HepG2 (cell line): Measurements from ENCODE around the gene SH2D7. TPM values are rescaled to one million over a fixed set of nuclear protein-coding genes. Genes with fewer than 3 reads are reported as not detected.
A peak's percentile ranks its signal among the peaks of the same experiment; 100 is the strongest.

Source experiments
- ADNP ChIP-seq: sonication (generic); formaldehyde crosslinking; IDR thresholded peaks from 2 replicates; pipeline ENCODE4 v1.4.0; 2020; ENCODE audit warnings: missing genetic modification reagents
- FOXM1 ChIP-seq: sonication (generic); formaldehyde crosslinking; IDR thresholded peaks from 2 replicates; pipeline ENCODE4 v1.5.0; 2020; ENCODE audit warnings: missing genetic modification reagents
- MBNL3 ChIP-seq: fragments of 250-450 bp; sonication (Bioruptor Pico); conservative IDR thresholded peaks from 2 replicates; pipeline ENCODE4 v1.8.0; 2022; ENCODE audit warnings: mild to moderate bottlenecking, inconsistent platforms
- MIER3 ChIP-seq: IDR thresholded peaks from 2 replicates; pipeline ENCODE4 v1.6.1; 2016; ENCODE audit warnings: missing compliant biosample characterization, borderline replicate concordance
- RFX3 ChIP-seq: IDR thresholded peaks from 2 replicates; pipeline ENCODE4 v1.6.1; 2016; ENCODE audit warnings: missing biosample characterization, missing genetic modification reagents
- TBX2 ChIP-seq: sonication (generic); formaldehyde crosslinking; IDR thresholded peaks from 2 replicates; pipeline ENCODE4 v1.5.0; 2020; ENCODE audit warnings: missing genetic modification reagents, mild to moderate bottlenecking, borderline replicate concordance
- ZEB1 ChIP-seq: IDR thresholded peaks from 2 replicates; pipeline ENCODE4 v1.6.1; 2012; ENCODE audit warnings: mild to moderate bottlenecking, low read depth, inconsistent platforms; ENCODE audit not compliant: insufficient replicate concordance
- ZNF350 ChIP-seq: sonication (generic); formaldehyde crosslinking; IDR thresholded peaks from 2 replicates; pipeline ENCODE4 v1.4.0; 2020; ENCODE audit warnings: mild to moderate bottlenecking, low read depth, missing genetic modification reagents, borderline replicate concordance
- ZNF563 ChIP-seq: sonication (generic); formaldehyde crosslinking; IDR thresholded peaks from 2 replicates; pipeline ENCODE4 v1.8.0; 2022; ENCODE audit warnings: mild to moderate bottlenecking, moderate library complexity, missing genetic modification reagents
- ZNF792 ChIP-seq: IDR thresholded peaks from 2 replicates; pipeline ENCODE4 v1.6.1; 2016
- ZNF879 ChIP-seq: sonication (generic); formaldehyde crosslinking; IDR thresholded peaks from 2 replicates; pipeline ENCODE4 v1.8.1; 2023; ENCODE audit warnings: missing genetic modification reagents
- ZSCAN9 ChIP-seq: IDR thresholded peaks from 2 replicates; pipeline ENCODE4 v1.6.1; 2016; ENCODE audit warnings: borderline replicate concordance
- polyA plus RNA-seq, 8 experiments: library from polyadenylated mRNA; depleted of rRNA in 3 of 8; stranded (reverse) in 7 of 8; unstranded in 1 of 8; fragments of >200 nt; fragmentation: Illumina TruSeq in 4 of 8; extraction: Trizol in 4 of 8; gene quantifications; 2 replicates each; pipeline versions ENCODE4 v1.2.1 to v1.2.3, GENCODE V29; 2011 to 2016; ENCODE audit warnings: low read depth in 4 of 8, missing spikeins in 1 of 8, mixed read lengths in 1 of 8; ENCODE audit not compliant: insufficient read depth in 1 of 8
- total RNA-seq, 5 experiments: library from RNA; depleted of rRNA; stranded (reverse); fragments of >200 nt; fragmentation: Illumina TruSeq; extraction: Trizol; gene quantifications; 2 replicates each; pipeline ENCODE4 v1.2.3, GENCODE V29; 2016; ENCODE audit warnings: low read depth in 1 of 5
- TF ChIP-seq, protein P1 (sequence below): sonication (generic); formaldehyde crosslinking; IDR thresholded peaks from 2 replicates; pipeline ENCODE4 v1.4.0; 2020; ENCODE audit warnings: missing genetic modification reagents
- TF ChIP-seq, protein P2 (sequence below): sonication (generic); formaldehyde crosslinking; IDR thresholded peaks from 2 replicates; pipeline ENCODE4 v1.5.1; 2020; ENCODE audit warnings: mild to moderate bottlenecking, missing genetic modification reagents, moderate library complexity
- TF ChIP-seq, protein P3 (sequence below): sonication (generic); formaldehyde crosslinking; IDR thresholded peaks from 2 replicates; pipeline ENCODE4 v1.5.0; 2020; ENCODE audit warnings: mild to moderate bottlenecking, missing genetic modification reagents
- TF ChIP-seq, protein P4 (sequence below): sonication (generic); formaldehyde crosslinking; IDR thresholded peaks from 2 replicates; pipeline ENCODE4 v1.4.0; 2020; ENCODE audit warnings: mild to moderate bottlenecking, missing genetic modification reagents
- TF ChIP-seq, protein P5 (sequence below): sonication (generic); formaldehyde crosslinking; IDR thresholded peaks from 2 replicates; pipeline ENCODE4 v1.5.0; 2020; ENCODE audit warnings: missing genetic modification reagents

Gene SH2D7
- total and polyA plus RNA-seq, 2 of the 13 experiments (the other 11 are each of a cell fraction or from before 2014, with no cell fraction given), result not detected

DNA sequence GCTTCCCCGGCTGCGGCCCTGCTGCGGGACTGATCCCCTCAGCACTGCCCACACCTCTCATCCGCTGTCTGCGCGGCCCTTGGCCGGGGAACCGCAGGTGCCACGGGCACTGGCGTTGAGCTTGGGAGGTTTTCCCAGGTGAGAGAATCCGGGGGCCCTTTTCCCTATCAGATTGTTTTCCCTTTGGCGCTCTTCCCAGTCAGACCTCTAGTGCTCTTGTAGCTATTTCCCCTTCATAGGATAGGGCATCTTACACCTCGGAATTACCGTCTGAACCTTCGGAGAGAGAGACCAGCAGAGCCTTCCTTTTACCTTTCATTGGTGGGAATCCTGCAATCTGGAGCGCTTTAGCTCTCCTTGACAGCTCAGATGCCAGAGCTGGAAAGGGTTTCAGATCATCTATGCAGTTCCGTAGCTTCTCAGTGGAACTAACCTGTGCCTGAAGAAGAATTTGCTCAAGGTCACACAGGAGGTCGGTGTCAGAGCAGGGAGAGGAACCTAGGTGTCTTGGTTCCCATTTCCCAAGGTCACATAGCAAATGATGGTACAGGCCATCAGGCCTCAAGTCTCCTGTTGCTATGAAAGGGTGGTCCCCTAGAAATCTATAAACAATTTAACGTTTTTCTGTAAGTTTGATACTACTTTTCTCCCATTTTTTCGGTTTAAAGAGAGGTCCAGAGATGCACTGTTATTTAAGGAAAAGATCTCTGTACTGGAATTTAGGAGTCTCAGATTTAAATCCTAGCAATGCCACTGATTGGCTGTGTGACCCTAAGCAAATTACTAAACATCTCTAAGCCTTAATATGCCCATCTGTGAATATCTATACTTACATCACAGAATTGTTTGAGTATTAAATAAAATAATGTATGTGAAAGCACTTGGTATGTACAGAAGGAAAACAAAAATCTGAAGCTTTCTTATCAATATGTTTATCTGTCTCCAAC, 57.7 kb downstream of the SH2D7 start (continued):
- TF ChIP-seq, protein P1, sequence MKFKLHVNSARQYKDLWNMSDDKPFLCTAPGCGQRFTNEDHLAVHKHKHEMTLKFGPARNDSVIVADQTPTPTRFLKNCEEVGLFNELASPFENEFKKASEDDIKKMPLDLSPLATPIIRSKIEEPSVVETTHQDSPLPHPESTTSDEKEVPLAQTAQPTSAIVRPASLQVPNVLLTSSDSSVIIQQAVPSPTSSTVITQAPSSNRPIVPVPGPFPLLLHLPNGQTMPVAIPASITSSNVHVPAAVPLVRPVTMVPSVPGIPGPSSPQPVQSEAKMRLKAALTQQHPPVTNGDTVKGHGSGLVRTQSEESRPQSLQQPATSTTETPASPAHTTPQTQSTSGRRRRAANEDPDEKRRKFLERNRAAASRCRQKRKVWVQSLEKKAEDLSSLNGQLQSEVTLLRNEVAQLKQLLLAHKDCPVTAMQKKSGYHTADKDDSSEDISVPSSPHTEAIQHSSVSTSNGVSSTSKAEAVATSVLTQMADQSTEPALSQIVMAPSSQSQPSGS (CRISPR knock-in tag), result 0 out of 2 replicates have a peak, but pooled peaks have one; percentile 5
- no peak for TF ChIP-seq ZEB1
- TF ChIP-seq, protein P2, sequence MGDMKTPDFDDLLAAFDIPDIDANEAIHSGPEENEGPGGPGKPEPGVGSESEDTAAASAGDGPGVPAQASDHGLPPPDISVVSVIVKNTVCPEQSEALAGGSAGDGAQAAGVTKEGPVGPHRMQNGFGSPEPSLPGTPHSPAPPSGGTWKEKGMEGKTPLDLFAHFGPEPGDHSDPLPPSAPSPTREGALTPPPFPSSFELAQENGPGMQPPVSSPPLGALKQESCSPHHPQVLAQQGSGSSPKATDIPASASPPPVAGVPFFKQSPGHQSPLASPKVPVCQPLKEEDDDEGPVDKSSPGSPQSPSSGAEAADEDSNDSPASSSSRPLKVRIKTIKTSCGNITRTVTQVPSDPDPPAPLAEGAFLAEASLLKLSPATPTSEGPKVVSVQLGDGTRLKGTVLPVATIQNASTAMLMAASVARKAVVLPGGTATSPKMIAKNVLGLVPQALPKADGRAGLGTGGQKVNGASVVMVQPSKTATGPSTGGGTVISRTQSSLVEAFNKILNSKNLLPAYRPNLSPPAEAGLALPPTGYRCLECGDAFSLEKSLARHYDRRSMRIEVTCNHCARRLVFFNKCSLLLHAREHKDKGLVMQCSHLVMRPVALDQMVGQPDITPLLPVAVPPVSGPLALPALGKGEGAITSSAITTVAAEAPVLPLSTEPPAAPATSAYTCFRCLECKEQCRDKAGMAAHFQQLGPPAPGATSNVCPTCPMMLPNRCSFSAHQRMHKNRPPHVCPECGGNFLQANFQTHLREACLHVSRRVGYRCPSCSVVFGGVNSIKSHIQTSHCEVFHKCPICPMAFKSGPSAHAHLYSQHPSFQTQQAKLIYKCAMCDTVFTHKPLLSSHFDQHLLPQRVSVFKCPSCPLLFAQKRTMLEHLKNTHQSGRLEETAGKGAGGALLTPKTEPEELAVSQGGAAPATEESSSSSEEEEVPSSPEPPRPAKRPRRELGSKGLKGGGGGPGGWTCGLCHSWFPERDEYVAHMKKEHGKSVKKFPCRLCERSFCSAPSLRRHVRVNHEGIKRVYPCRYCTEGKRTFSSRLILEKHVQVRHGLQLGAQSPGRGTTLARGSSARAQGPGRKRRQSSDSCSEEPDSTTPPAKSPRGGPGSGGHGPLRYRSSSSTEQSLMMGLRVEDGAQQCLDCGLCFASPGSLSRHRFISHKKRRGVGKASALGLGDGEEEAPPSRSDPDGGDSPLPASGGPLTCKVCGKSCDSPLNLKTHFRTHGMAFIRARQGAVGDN (CRISPR knock-in tag), result no peak; the same call in 1 of the 2 replicates
- no peak for TF ChIP-seq RFX3
- TF ChIP-seq ZNF879 (CRISPR knock-in tag), result no peak
- TF ChIP-seq, protein P3, sequence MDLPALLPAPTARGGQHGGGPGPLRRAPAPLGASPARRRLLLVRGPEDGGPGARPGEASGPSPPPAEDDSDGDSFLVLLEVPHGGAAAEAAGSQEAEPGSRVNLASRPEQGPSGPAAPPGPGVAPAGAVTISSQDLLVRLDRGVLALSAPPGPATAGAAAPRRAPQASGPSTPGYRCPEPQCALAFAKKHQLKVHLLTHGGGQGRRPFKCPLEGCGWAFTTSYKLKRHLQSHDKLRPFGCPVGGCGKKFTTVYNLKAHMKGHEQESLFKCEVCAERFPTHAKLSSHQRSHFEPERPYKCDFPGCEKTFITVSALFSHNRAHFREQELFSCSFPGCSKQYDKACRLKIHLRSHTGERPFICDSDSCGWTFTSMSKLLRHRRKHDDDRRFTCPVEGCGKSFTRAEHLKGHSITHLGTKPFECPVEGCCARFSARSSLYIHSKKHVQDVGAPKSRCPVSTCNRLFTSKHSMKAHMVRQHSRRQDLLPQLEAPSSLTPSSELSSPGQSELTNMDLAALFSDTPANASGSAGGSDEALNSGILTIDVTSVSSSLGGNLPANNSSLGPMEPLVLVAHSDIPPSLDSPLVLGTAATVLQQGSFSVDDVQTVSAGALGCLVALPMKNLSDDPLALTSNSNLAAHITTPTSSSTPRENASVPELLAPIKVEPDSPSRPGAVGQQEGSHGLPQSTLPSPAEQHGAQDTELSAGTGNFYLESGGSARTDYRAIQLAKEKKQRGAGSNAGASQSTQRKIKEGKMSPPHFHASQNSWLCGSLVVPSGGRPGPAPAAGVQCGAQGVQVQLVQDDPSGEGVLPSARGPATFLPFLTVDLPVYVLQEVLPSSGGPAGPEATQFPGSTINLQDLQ, result no peak
- TF ChIP-seq ZNF563 (CRISPR knock-in tag), result 0 out of 2 replicates have a peak, but pooled peaks have one; percentile 22
- TF ChIP-seq ZNF792, result no peak
- no peak for TF ChIP-seq ZSCAN9
- no peak for TF ChIP-seq MBNL3 (CRISPR knock-in tag)
- TF ChIP-seq FOXM1 (CRISPR knock-in tag), result no peak
- 0 out of 2 replicates have a peak, but pooled peaks have one; percentile 5 for TF ChIP-seq ZNF350 (CRISPR knock-in tag)
- peak; percentile 41; the same call in 1 of the 2 replicates for TF ChIP-seq TBX2
- TF ChIP-seq, protein P4, sequence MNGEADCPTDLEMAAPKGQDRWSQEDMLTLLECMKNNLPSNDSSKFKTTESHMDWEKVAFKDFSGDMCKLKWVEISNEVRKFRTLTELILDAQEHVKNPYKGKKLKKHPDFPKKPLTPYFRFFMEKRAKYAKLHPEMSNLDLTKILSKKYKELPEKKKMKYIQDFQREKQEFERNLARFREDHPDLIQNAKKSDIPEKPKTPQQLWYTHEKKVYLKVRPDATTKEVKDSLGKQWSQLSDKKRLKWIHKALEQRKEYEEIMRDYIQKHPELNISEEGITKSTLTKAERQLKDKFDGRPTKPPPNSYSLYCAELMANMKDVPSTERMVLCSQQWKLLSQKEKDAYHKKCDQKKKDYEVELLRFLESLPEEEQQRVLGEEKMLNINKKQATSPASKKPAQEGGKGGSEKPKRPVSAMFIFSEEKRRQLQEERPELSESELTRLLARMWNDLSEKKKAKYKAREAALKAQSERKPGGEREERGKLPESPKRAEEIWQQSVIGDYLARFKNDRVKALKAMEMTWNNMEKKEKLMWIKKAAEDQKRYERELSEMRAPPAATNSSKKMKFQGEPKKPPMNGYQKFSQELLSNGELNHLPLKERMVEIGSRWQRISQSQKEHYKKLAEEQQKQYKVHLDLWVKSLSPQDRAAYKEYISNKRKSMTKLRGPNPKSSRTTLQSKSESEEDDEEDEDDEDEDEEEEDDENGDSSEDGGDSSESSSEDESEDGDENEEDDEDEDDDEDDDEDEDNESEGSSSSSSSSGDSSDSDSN (CRISPR knock-in tag), result peak; percentile 53; the same call in 1 of the 2 replicates
- TF ChIP-seq MIER3 (CRISPR knock-in tag), result no peak
- no peak for TF ChIP-seq ADNP (CRISPR knock-in tag)
- TF ChIP-seq, protein P5, sequence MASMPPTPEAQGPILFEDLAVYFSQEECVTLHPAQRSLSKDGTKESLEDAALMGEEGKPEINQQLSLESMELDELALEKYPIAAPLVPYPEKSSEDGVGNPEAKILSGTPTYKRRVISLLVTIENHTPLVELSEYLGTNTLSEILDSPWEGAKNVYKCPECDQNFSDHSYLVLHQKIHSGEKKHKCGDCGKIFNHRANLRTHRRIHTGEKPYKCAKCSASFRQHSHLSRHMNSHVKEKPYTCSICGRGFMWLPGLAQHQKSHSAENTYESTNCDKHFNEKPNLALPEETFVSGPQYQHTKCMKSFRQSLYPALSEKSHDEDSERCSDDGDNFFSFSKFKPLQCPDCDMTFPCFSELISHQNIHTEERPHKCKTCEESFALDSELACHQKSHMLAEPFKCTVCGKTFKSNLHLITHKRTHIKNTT, result no peak
